Vagina (tissue), 2 donors: ENCODE results near the gene TMEM260.

Source experiments
- POLR2A ChIP-seq, 2 donors: fragments of 450-650 bp; IDR thresholded peaks; one replicate each; pipeline ENCODE4 v1.6.1; 2017; ENCODE audit warnings: antibody characterized with exemption in 2 of 2, mild to moderate bottlenecking in 2 of 2, moderate library complexity in 2 of 2
- POLR2AphosphoS5 ChIP-seq, 2 donors: sonication (generic); formaldehyde crosslinking; IDR thresholded peaks; one replicate each; pipeline ENCODE4 v1.9.0; 2017; ENCODE audit warnings: antibody characterized with exemption in 2 of 2, mild to moderate bottlenecking in 2 of 2, low read depth in 1 of 2; ENCODE audit not compliant: insufficient read depth in 1 of 2

GRCh38 chr14:56678838-56679237 lies 99.2 kb downstream of the TMEM260 start:
- no peak for TF ChIP-seq POLR2AphosphoS5 (IDR thresholded peaks at IDR 0.05; ENCODE audit: insufficient read depth in 1 of 2, low read depth in 1 of 2)
- no peak for TF ChIP-seq POLR2A (IDR thresholded peaks at IDR 0.05)
